DMS79 (cell line): ENCODE measurements around the gene SGK2.
"Not testable (repeated sequence)": the region's sequence is repeated elsewhere in the genome, so short reads cannot be mapped to it uniquely, and the experiment has no call there.

Experiments
- DNase-seq: peaks from one replicate; lab custom pipeline; 2025; lab: John Stamatoyannopoulos, UW

SGK2 gene

GRCh38 chr20:43603124-43603523 lies 44.3 kb downstream of the SGK2 start:
- DNase-seq, result no peak

- no peak for DNase-seq
These were observed 46.9 kb downstream of the SGK2 start for GRCh38 chr20:43605715-43606114.

GRCh38 chr20:43607278-43607677 lies 48.5 kb downstream of the SGK2 start:
- DNase-seq, result not testable (repeated sequence)

- no peak for DNase-seq
These were observed 72.8 kb downstream of the SGK2 start for GRCh38 chr20:43631598-43631997.
